Osteocyte (in vitro differentiated cells): Measurements from ENCODE around the gene ZNF75A. TPM values are rescaled to one million over a fixed set of nuclear protein-coding genes. Genes with fewer than 3 reads are reported as not detected.
"Not testable (repeated sequence)": the region's sequence is repeated elsewhere in the genome, so short reads cannot be mapped to it uniquely, and the experiment has no call there.

Experiments
- DNase-seq: peaks from one replicate; pipeline ENCODE4 v3.0.0; 2021; ENCODE audit warnings: mixed read lengths; ENCODE audit not compliant: unreplicated experiment; ENCODE audit errors: extremely low spot score
- H3K27ac Mint-ChIP-seq: one replicate; pipeline ENCODE4 v1.8.0; 2021; ENCODE audit warnings: mild to moderate bottlenecking, mixed read lengths; ENCODE audit not compliant: unreplicated experiment
- H3K27me3 Mint-ChIP-seq: one replicate; pipeline ENCODE4 v1.8.0; 2021; ENCODE audit warnings: mixed read lengths; ENCODE audit not compliant: unreplicated experiment
- H3K36me3 Mint-ChIP-seq: one replicate; pipeline ENCODE4 v1.8.0; 2021; ENCODE audit warnings: mixed read lengths; ENCODE audit not compliant: unreplicated experiment
- H3K4me1 Mint-ChIP-seq: one replicate; pipeline ENCODE4 v1.8.0; 2021; ENCODE audit warnings: mixed read lengths; ENCODE audit not compliant: unreplicated experiment
- H3K4me3 Mint-ChIP-seq: one replicate; pipeline ENCODE4 v1.8.0; 2021; ENCODE audit warnings: mild to moderate bottlenecking, moderate library complexity, mixed read lengths; ENCODE audit not compliant: unreplicated experiment
- H3K9me3 Mint-ChIP-seq: one replicate; pipeline ENCODE4 v1.8.0; 2021; ENCODE audit warnings: mixed read lengths; ENCODE audit not compliant: unreplicated experiment
- CTCF ChIP-seq: fragments of 200-600 bp; sonication (generic); IDR thresholded peaks from 2 replicates; pipeline ENCODE4 v1.5.0; 2021; ENCODE audit warnings: antibody characterized with exemption, mild to moderate bottlenecking, moderate library complexity
- total RNA-seq: library from RNA; stranded (reverse); gene quantifications from 2 replicates; pipeline ENCODE4 v1.2.1, GENCODE V29; 2021

Gene ZNF75A
- total RNA-seq, 1 donor from 2014 or later: 24.2 TPM

DNA sequence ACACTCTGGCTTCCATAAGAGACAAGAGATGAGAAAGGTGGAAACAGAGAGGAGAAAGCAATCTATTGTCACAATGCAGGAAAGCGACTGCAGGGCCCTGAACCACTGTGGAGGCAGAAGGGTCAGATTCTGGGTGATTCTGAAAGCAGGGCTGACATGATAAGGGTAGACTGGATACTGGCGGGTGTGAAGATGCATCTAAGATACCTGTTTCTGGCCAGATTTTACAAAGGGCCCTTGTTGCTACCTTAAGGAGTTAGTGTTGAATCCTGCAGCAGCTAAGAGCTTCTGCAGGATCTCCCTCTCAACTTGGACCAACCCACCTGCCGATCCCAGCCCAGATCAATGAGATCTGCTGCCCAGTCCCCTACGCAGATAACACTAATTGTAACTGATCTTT, 42.8 kb upstream of the ZNF75A start:
- Mint-ChIP-seq H3K36me3 (no peaks in the 10 kb centered on the region), H3K4me3 (peak overlapping the region; percentile 55)

GRCh38 chr16:3264137-3265036, 40.9 kb upstream of the ZNF75A start:
- peaks cover 19% of the 10 kb centered on the region for H3K4me1 Mint-ChIP-seq
- H3K36me3 Mint-ChIP-seq: peaks cover 3% of the 10 kb centered on the region
- no peaks in the 10 kb centered on the region for H3K9me3 Mint-ChIP-seq
- peak overlapping the region; percentile 87 for H3K27ac Mint-ChIP-seq
- peak; percentile 49 for TF ChIP-seq CTCF
- H3K4me3 Mint-ChIP-seq: peak overlapping the region; percentile 89
- DNase-seq: peak; percentile 99
- no peaks in the 10 kb centered on the region for H3K27me3 Mint-ChIP-seq

More for the DNA sequence above, 42.8 kb upstream of the ZNF75A start:
- no peak for DNase-seq
- no peak for TF ChIP-seq CTCF
- H3K27ac Mint-ChIP-seq: peak overlapping the region; percentile 87
- H3K9me3 Mint-ChIP-seq: no peaks in the 10 kb centered on the region
- H3K4me1 Mint-ChIP-seq: peaks cover 19% of the 10 kb centered on the region
- H3K27me3 Mint-ChIP-seq: no peaks in the 10 kb centered on the region

- Mint-ChIP-seq H3K36me3 (peaks cover 3% of the 10 kb centered on the region), H3K4me1 (peaks cover 19% of the 10 kb centered on the region), H3K27me3 (no peaks in the 10 kb centered on the region), H3K9me3 (no peaks in the 10 kb centered on the region), H3K27ac (no peak overlapping the region), H3K4me3 (no peak overlapping the region)
- TF ChIP-seq CTCF: peak; percentile 43
- no peak for DNase-seq
These were observed 38.3 kb upstream of the ZNF75A start for GRCh38 chr16:3266873-3267537.

DNA sequence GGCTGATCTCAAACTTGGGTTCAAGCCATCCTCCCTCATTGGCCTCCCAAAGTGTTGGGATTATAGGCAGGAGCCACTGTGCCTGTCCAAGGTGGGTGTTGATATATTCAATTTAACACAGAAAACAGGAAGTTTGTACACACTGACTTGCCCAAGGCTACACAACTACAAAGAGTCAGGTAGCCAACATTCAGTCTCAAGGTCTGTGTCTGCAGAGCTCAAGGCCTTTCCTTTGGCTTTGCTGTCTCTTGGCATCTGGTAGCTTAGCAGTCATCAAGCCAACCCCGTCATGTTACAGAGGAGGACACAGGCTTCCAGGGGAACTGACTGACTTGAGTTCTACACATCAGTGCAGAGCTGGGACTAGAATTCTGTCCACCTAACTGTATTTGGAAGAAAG, 37.0 kb upstream of the ZNF75A start:
- H3K9me3 Mint-ChIP-seq: no peaks in the 10 kb centered on the region
- no peak for DNase-seq
- TF ChIP-seq CTCF: no peak
- peaks cover 14% of the 10 kb centered on the region for H3K4me1 Mint-ChIP-seq
- H3K27me3 Mint-ChIP-seq: no peaks in the 10 kb centered on the region
- peaks cover 3% of the 10 kb centered on the region for H3K36me3 Mint-ChIP-seq
- H3K27ac Mint-ChIP-seq: no peak overlapping the region
- H3K4me3 Mint-ChIP-seq: no peak overlapping the region

- H3K36me3 Mint-ChIP-seq, H3K4me1 Mint-ChIP-seq, H3K4me3 Mint-ChIP-seq, H3K27ac Mint-ChIP-seq, H3K27me3 Mint-ChIP-seq, H3K9me3 Mint-ChIP-seq, DNase-seq: not testable (repeated sequence)
These were observed 34.6 kb upstream of the ZNF75A start for GRCh38 chr16:3270718-3271117.

DNA sequence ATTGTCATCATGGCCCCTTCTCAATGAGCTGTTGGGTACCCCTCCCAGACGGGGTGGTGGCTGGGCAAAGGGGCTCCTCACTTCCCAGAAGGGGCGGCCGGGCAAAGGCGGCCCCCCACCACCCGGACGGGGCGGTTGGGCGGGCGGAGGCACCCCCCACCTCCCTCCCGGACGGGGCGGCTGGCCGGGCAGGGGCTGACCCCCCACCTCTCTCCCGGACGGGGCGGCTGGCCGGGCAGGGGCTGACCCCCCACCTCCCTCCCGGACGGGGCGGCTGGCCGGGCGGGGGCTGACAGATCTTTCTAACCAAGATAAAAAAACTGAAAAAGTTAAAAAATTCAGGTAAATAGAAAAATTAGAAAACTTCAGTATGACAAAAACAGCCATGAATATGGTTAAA, 34.0 kb upstream of the ZNF75A start:
- H3K4me1 Mint-ChIP-seq, DNase-seq, H3K27ac Mint-ChIP-seq, H3K27me3 Mint-ChIP-seq, H3K9me3 Mint-ChIP-seq, H3K36me3 Mint-ChIP-seq, H3K4me3 Mint-ChIP-seq: not testable (repeated sequence)
